HG02678 (cell line): Measurements from ENCODE around the gene PLXND1.
A peak's percentile ranks its signal among the peaks of the same experiment; 100 is the strongest.

Experiments used
- ATAC-seq: cut with Tn5 transposase; IDR thresholded peaks from one replicate; pipeline ENCODE4 v1.9.1; 2021; ENCODE audit warnings: mild to moderate bottlenecking, moderate library complexity; ENCODE audit not compliant: unreplicated experiment

Gene PLXND1

GRCh38 chr3:129629011-129629410 is 22.5 kb upstream of the PLXND1 start:
- no peak for ATAC-seq

GRCh38 chr3:129628169-129628522 is 21.7 kb upstream of the PLXND1 start:
- no peak for ATAC-seq

DNA sequence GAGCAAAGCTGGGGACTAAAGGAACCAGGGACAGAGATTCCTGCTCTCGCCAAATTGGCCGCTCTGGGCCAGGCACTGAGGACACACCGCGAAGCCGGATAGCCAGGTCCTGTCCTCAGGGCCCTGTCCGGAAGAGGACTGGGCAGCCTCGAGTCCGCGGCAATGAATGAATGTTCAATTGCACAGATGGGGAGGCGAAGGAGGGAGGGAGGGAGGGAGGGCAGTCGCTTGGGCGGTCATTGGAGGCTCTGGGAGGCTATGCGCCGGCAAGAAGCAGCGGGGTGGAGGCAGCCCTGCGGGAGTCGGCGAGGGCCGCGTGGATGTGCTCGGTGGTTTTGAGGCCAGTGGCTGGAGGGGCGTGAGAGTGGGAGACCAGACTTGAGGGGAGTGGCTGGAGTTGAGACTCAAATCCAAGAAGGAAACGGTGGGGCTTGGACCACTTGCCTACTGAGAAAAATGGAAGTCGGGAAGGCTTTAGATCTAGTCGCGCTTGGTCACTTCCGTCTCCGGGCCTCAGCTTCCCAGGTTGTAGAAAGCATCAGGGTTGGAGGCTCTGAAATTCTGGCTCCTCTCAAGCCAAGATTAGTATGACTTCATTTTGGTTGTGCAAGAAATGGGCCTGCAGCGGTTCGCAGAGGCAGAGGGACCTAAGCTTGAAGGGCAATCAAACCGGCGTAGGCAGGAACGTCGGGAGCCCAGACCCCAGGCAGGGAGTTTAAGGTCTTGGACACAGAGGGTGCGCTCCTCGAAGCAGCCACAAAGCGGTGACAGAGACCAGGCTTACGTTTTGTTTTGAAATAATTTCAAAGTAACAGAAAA is 21.1 kb upstream of the PLXND1 start:
- ATAC-seq = peak; percentile 41

- ATAC-seq = peak; percentile 94
Observed at GRCh38 chr3:129626744-129627349, 20.4 kb upstream of the PLXND1 start.

GRCh38 chr3:129625072-129625874 is 18.8 kb upstream of the PLXND1 start:
- ATAC-seq = no peak

- ATAC-seq = no peak
Observed at GRCh38 chr3:129624347-129625071, 18.0 kb upstream of the PLXND1 start.

GRCh38 chr3:129623447-129624118 is 17.1 kb upstream of the PLXND1 start:
- ATAC-seq = no peak

GRCh38 chr3:129622933-129623332 is 16.5 kb upstream of the PLXND1 start:
- no peak for ATAC-seq

DNA sequence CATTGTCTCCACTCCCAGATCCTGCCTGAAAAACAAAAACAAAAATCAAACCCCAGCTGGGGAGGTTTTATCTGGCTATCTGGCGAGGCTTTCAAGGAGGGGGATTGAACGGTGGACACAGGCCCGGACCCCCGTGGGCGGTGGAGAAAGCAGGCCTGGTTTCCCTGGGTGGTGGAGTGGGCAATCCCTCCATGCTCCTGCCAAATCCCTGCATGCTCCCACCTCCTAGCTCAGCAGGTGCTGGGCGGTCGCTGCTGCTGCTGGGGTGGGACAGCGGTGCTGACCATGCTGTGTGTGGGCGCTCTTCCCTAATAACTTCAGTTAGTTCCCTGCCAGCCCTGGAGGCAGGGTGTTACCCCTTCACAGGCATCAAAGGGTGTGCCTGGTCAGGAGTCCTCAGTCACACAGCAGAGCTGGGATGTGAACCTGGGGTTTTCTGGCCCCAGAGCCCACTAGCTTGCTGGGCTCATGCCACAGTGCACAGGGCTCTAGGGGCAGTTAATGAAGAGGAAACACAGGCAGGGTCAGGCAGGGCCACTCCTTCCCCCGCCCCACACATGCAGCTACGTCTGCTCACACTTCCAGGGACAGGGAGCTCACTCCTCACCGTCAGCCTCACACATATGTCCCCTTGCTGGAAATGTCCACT is 15.9 kb upstream of the PLXND1 start:
- ATAC-seq = no peak

GRCh38 chr3:129621626-129622225 is 15.2 kb upstream of the PLXND1 start:
- ATAC-seq = no peak

DNA sequence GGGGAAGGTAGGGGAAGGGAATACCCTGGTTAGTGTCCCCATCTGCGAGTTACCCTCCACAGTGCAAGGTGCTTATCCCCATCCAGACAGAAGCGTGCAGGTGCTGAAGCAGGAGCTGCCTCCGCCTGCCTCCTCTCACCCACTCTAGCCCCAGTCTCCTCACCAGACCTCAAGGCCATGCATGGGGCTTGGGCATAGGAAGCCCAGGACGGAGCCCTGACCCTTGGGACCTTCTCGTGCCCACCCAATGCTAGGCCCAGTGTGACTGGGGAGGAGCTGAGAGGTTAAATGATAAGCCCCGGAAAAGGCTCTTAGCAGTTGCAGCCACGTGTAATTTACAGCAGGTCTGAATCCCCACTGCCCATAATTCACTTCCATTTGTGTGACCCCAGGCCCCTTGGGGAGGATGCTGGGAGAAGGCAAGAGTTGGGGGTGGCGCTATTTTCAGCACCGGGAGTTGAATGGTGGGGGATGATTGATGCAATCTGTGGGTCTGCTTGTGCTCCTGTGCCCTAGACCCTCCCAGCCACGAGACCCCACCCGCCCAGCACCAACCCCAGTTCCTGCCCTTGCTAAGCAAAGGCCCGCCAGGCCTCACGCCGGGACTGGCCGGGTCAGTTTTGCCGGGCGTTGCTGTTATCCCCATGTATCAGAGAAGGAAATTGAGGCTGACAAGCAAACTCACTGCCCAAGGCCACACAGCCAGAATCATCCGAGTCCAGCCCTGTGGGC is 14.5 kb upstream of the PLXND1 start:
- no peak for ATAC-seq

DNA sequence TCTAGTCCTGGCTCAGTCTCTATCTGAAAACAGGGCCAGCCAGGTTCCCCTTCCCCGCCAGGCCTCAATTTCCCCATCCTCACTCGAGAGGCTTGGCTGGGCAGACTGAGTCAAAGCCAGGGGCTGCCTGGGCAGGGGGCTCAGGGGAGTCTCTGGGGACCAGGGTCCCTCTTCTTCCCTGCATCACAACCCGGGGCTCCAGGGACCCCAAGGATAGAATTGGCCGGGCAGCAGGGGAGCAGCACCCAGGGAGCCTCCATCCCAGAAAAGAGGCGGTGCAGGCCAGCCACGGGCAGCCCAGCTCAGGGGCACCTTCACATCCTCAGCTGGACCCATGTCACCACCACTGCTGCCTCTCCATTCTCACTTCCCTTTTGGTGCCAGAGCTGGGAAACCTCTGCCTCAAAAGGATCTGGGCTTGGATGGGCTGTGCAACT is 13.3 kb upstream of the PLXND1 start:
- no peak for ATAC-seq

DNA sequence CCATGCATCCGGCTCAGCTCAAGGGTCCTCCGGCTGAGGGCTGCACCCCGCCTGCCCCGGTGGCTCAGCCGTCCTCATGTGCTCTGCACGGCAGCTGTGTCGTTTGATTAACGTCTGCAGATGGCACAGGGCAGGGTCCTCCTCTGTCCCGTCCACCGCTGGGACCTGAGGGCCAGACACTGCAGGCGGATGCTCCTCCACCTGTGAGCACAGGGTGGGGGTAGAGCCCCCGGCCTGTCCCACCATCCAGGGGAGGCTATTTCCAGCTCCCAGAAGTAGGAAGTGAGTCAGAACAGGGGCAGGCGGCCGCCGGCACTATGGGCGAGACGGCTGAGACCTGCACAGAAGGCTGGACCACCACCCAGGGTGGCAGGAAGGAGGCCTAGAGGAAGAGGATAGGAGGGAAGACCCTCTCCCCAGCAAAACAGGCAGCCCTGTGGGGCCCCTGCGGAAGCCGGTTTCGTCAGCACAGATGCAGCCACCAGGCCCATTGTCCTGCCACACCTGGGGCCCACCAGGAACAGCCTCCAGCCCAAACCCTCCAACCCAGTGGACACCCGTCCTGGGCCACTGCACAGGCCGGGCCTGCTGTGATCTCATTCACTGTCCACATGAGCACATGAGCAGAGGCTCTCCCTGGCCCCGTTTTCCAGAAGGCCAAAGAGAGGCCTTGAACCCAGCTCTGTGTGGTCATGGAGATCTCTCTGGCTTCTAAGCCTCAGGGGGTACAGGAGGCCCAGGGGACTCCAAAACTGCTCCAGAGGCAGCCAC is 12.6 kb upstream of the PLXND1 start:
- no peak for ATAC-seq

- ATAC-seq = no peak
Observed at GRCh38 chr3:129618186-129618820, 11.8 kb upstream of the PLXND1 start.

GRCh38 chr3:129617381-129618185 is 11.1 kb upstream of the PLXND1 start:
- ATAC-seq = no peak

DNA sequence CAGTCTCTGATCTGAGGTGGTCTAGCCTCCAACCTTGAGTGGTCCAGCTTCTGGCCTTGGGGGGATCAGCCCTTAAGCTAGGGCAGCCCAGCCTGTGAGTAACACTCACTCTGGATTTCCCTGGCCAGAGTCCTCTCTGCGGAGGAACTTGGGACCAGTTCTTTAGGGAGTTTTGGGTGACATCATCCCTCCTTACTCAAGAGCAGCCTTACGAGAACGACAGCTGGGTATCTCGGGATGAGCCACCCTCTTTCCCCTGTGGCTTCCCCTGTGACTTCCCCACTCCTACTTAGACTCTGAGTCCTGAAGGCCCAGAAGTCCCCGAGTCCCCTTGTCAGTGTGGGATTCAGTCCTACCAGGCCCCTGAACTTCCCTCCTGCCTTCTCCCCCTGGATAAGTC is 10.2 kb upstream of the PLXND1 start:
- ATAC-seq = peak; percentile 38

DNA sequence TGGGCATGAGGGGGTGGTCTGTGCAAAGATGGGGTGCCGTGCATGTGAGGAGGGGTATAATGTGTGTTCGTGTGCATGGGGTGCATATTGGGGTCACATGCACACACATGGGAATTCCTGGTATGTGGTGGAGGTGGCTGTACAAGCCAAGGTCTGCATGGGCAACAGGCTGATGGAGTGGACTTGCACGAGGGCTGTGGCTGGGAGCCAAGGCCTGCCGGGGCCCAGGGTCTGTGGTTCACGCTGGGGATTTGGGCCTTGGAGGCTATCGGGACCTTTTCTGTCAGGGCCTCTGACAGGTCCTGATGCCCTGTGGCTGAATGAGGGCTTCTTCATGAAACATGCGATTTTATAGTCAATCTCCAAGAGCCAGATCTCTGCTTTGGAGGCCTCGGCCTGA is 9.8 kb upstream of the PLXND1 start:
- ATAC-seq = no peak
